ENCODE measurements around the gene WNK2. TPM values are rescaled to one million over a fixed set of nuclear protein-coding genes. Genes with fewer than 3 reads are reported as not detected.

WNK2 gene
- total and polyA plus RNA-seq, 2 of the 4 experiments (the other 2 are of a cell fraction): not detected

- Histone ChIP-seq H4K5ac (ENCODE audit: low read depth, low read length) (no peak overlapping the region), H2BK120ac (ENCODE audit: low read depth, low read length) (no peak overlapping the region), H3K4me1 (ENCODE audit: control insufficient read depth, insufficient read depth, low read length) (no peaks in the 10 kb centered on the region), H4K91ac (ENCODE audit: insufficient read depth, low read depth, low read length) (no peak overlapping the region), H3K23ac (ENCODE audit: low read depth, low read length) (no peak overlapping the region), H4K8ac (ENCODE audit: low read depth in 2 of 2, low read length in 2 of 2) (no peak overlapping the region), H3K4me2 (ENCODE audit: low read depth, low read length) (no peak overlapping the region), H3K4me3 (ENCODE audit: insufficient read depth, low read depth, low read length) (no peak overlapping the region), H3K56ac (ENCODE audit: extremely low read depth, insufficient read depth, low read length) (no peak overlapping the region), H3K4ac (ENCODE audit: low read depth, low read length) (no peak overlapping the region), H3K14ac (replicated peaks; ENCODE audit: low read depth, low read length) (no peak overlapping the region), H4K20me1 (ENCODE audit: insufficient read depth, low read length) (no peaks in the 10 kb centered on the region; the same call in 1 of the 2 replicates), H3K27me3 (ENCODE audit: control insufficient read depth, insufficient read depth, low read length) (peaks cover 8% of the 10 kb centered on the region; the same call in 1 of the 2 replicates), H3K27ac (ENCODE audit: insufficient read depth, low read length) (no peak overlapping the region), H2BK5ac (ENCODE audit: low read depth, low read length, poor library complexity, severe bottlenecking) (no peak overlapping the region), H2AK5ac (ENCODE audit: low read depth, low read length) (no peak overlapping the region), H3K9me1 (ENCODE audit: insufficient read depth, low read length) (no peaks in the 10 kb centered on the region), H2AK9ac (replicated peaks; ENCODE audit: low read depth, low read length, poor library complexity) (no peak overlapping the region), H2BK20ac (ENCODE audit: low read depth, low read length) (no peak overlapping the region), H3K79me1 (ENCODE audit: low read depth in 1 of 2, low read length in 2 of 2) (no peaks in the 10 kb centered on the region), H2BK15ac (ENCODE audit: low read depth, low read length) (no peak overlapping the region), H3K18ac (ENCODE audit: low read depth, low read length) (no peak overlapping the region), H3K36me3 (ENCODE audit: control insufficient read depth, insufficient read depth, low read length) (no peaks in the 10 kb centered on the region), H3K9me3 (ENCODE audit: control insufficient read depth, insufficient read depth, low read length) (no peaks in the 10 kb centered on the region), H2AFZ (replicated peaks; ENCODE audit: low read length, poor library complexity) (no peak overlapping the region), H3K9ac (ENCODE audit: low read depth, low read length) (no peak overlapping the region)
- CTCF ChIA-PET: interaction anchor here (1.2 kb wide), 1 partner anchor 21 kb away, joined by 3 read pairs; no protein-coding TSS in a partner anchor
- BruUV-seq (replicated peaks): no TSS peak
- ATAC-seq (ENCODE audit: low read depth) (no peak), DNase-seq (no peak)
- POLR2A ChIA-PET (ENCODE audit: unreplicated experiment): no interaction called here
- 80% methylated on average over 1 of the region's 14 CpGs; no CpG with 5 or more reads in 1 of the 2 experiments for WGBS, 2 experiments (ENCODE audit: extremely low coverage in 2 of 2, insufficient read length in 1 of 2)
- intact Hi-C loops (cut with micrococcal nuclease): no loop called here
- TF ChIP-seq ELK1 (IDR thresholded peaks at IDR 0.05; ENCODE audit: borderline replicate concordance, low read depth, low read length) (no peak), CHD1 (IDR thresholded peaks at IDR 0.05; ENCODE audit: low read depth, low read length) (no peak), RCOR1 (IDR thresholded peaks at IDR 0.05; ENCODE audit: insufficient replicate concordance, low read length) (no peak), USF2 (IDR thresholded peaks at IDR 0.05; ENCODE audit: low read depth, low read length) (no peak), RAD21 (IDR thresholded peaks at IDR 0.05; ENCODE audit: low read length) (no peak), MAFK (IDR thresholded peaks at IDR 0.05; ENCODE audit: low read depth, low read length) (no peak), MXI1 (IDR thresholded peaks at IDR 0.05; ENCODE audit: borderline replicate concordance, low read depth, low read length) (no peak), BHLHE40 (IDR thresholded peaks at IDR 0.05; ENCODE audit: low read depth, low read length) (no peak), FOS (IDR thresholded peaks at IDR 0.05; ENCODE audit: low read depth, low read length) (no peak), SMC3 (IDR thresholded peaks at IDR 0.05; ENCODE audit: low read depth, low read length) (no peak)
- dilution Hi-C loops (cut with HindIII; ENCODE audit: low sequenced_read_pairs, unreplicated experiment): no loop called here
- in situ Hi-C loops (cut with MboI; ENCODE audit: low sequenced_read_pairs): no loop called here
Measured at GRCh38 chr9:93264338-93265125, 80.6 kb downstream of the WNK2 start.

Data from IMR-90 (cell line).